Measurements from ENCODE around the gene PCDHB15. TPM values are rescaled to one million over a fixed set of nuclear protein-coding genes. Genes with fewer than 3 reads are reported as not detected.

Gene PCDHB15
- total RNA-seq, 4 donors from 2014 or later: 0.68 to 2.3 (median 1.6) TPM

DNA sequence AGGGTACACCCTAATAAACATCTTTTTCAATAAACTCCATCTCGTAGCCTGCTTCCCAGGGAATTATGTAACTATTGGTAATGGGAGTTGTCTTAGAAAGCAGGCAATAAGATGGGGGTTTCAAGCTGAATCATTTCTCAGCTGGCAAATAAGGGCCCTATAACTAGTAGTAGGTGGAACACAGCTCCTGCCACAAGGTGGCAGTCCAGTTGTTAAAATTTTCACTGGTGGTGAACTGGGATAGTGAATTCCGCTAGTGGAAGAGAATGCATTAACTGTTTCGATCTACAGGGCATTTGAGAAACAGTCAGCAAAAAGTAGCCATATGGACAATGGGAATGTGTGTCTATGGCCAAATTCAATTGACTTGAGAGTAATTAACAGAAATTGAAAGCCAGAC lies 27.7 kb downstream of the PCDHB15 start:
- H3K36me3 ChIP-seq: peaks cover 4% of the 10 kb centered on the region
- peaks cover 75% of the 10 kb centered on the region for H3K9me3 ChIP-seq
- H3K27ac ChIP-seq: no peak overlapping the region
- 51% methylated on average over 3 of the region's 3 CpGs for WGBS
- no peak overlapping the region for H3K4me3 ChIP-seq
- H3K27me3 ChIP-seq: no peaks in the 10 kb centered on the region
- no peak for DNase-seq (ENCODE audit: low spot score in 2 of 2)
- TF ChIP-seq POLR2A (IDR thresholded peaks at IDR 0.05): no peak
- no peak for TF ChIP-seq EP300 (IDR thresholded peaks at IDR 0.05)
- no peak for TF ChIP-seq POLR2AphosphoS5 (IDR thresholded peaks at IDR 0.05)
- TF ChIP-seq, protein P1, sequence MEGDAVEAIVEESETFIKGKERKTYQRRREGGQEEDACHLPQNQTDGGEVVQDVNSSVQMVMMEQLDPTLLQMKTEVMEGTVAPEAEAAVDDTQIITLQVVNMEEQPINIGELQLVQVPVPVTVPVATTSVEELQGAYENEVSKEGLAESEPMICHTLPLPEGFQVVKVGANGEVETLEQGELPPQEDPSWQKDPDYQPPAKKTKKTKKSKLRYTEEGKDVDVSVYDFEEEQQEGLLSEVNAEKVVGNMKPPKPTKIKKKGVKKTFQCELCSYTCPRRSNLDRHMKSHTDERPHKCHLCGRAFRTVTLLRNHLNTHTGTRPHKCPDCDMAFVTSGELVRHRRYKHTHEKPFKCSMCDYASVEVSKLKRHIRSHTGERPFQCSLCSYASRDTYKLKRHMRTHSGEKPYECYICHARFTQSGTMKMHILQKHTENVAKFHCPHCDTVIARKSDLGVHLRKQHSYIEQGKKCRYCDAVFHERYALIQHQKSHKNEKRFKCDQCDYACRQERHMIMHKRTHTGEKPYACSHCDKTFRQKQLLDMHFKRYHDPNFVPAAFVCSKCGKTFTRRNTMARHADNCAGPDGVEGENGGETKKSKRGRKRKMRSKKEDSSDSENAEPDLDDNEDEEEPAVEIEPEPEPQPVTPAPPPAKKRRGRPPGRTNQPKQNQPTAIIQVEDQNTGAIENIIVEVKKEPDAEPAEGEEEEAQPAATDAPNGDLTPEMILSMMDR (IDR thresholded peaks at IDR 0.05): no peak
- H3K4me1 ChIP-seq: no peaks in the 10 kb centered on the region

DNA sequence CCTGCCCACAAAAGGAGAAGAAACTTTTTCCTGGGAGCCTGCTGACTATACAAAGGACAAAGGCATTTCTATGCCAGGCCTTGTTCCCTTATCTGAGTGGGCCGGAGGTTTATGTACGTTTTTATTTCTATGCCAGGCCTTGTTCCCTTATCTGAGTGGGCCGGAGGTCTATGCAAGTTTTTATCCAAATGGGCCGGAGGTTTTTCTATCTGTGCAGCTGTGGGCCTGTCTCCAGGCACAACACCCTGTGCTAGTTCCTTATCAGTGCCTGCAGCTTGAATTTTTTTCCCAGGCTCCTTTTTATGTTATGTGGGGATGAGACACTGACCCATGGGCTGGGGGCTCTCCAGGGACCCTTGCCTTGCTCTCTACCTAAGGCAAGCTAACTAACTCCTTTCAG lies 53.2 kb downstream of the PCDHB15 start:
- 96% methylated on average over 4 of the region's 4 CpGs for WGBS
- Histone ChIP-seq H3K9me3 (peaks cover 84% of the 10 kb centered on the region), H3K4me3 (no peak overlapping the region)

More for the DNA sequence above, 53.2 kb downstream of the PCDHB15 start:
- no peak overlapping the region for H3K27ac ChIP-seq
- DNase-seq (ENCODE audit: low spot score in 2 of 2): no peak
- H3K27me3 ChIP-seq: no peaks in the 10 kb centered on the region
- no peaks in the 10 kb centered on the region for H3K4me1 ChIP-seq
- TF ChIP-seq, protein P1 (IDR thresholded peaks at IDR 0.05): no peak
- no peak for TF ChIP-seq POLR2AphosphoS5 (IDR thresholded peaks at IDR 0.05)
- TF ChIP-seq EP300 (IDR thresholded peaks at IDR 0.05): no peak
- TF ChIP-seq POLR2A (IDR thresholded peaks at IDR 0.05): no peak
- peaks cover 15% of the 10 kb centered on the region for H3K36me3 ChIP-seq

Other genes starting within 250 kb of the PCDHB15 start
- not detected for gene PCDHB1, start 194.0 kb upstream of the PCDHB15 start, total RNA-seq
- 1 to 10 TPM; 2.2 to 5.4 (median 4.2) TPM for gene PCDHB2, start 150.8 kb upstream of the PCDHB15 start, total RNA-seq
- 1 to 10 TPM; 1.1 to 2.5 (median 2.0) TPM for gene PCDHB3, start 144.9 kb upstream of the PCDHB15 start, total RNA-seq
- gene PCDHB4, start 123.6 kb upstream of the PCDHB15 start, total RNA-seq: 1 to 10 TPM; 1.8 to 5.6 (median 2.0) TPM
- gene PCDHB5, start 110.2 kb upstream of the PCDHB15 start, total RNA-seq: 1 to 10 TPM in 2 of 4 donors, under 1 TPM in 2; 0.72 to 6.2 (median 1.9) TPM
- 1 to 10 TPM in 2 of 4 donors, under 1 TPM in 1, not detected in 1; 0.76 to 2.2 (median 1.7) TPM for gene PCDHB6, start 95.3 kb upstream of the PCDHB15 start, total RNA-seq
- gene PCDHB7, start 72.8 kb upstream of the PCDHB15 start, total RNA-seq: 1 to 10 TPM in 1 of 4 donors, under 1 TPM in 3; 0.49 to 1.2 (median 0.78) TPM
- under 1 TPM in 3 of 4 donors, not detected in 1; 0.62 to 0.93 (median 0.68) TPM for gene PCDHB8, start 67.6 kb upstream of the PCDHB15 start, total RNA-seq
- gene PCDHB16, start 63.0 kb upstream of the PCDHB15 start, total RNA-seq: 1 to 10 TPM; 2.9 to 4.8 (median 3.2) TPM
- gene PCDHB9, start 58.2 kb upstream of the PCDHB15 start, total RNA-seq: 1 to 10 TPM; 1.1 to 3.2 (median 2.5) TPM
- 1 to 10 TPM in 3 of 4 donors, under 1 TPM in 1; 0.60 to 1.4 (median 1.2) TPM for gene PCDHB10, start 53.0 kb upstream of the PCDHB15 start, total RNA-seq
- 1 to 10 TPM in 3 of 4 donors, under 1 TPM in 1; 0.98 to 2.8 (median 1.2) TPM for gene PCDHB11, start 45.8 kb upstream of the PCDHB15 start, total RNA-seq
- gene PCDHB12, start 36.7 kb upstream of the PCDHB15 start, total RNA-seq: 1 to 10 TPM in 1 of 4 donors, under 1 TPM in 3; 0.83 to 2.2 (median 0.95) TPM
- gene PCDHB13, start 31.5 kb upstream of the PCDHB15 start, total RNA-seq: 1 to 10 TPM; 5.9 to 10.0 (median 6.2) TPM
- 1 to 10 TPM; 2.5 to 6.5 (median 6.0) TPM for gene PCDHB14, start 22.1 kb upstream of the PCDHB15 start, total RNA-seq
- 1 to 10 TPM in 2 of 4 donors, under 1 TPM in 2; 0.57 to 4.5 (median 0.99) TPM for gene SLC25A2, start 58.7 kb downstream of the PCDHB15 start, total RNA-seq
- gene TAF7, start 75.4 kb downstream of the PCDHB15 start, total RNA-seq: 10 to 100 TPM; 47.3 to 70.3 (median 62.7) TPM
- gene PCDHGA1, start 85.1 kb downstream of the PCDHB15 start, total RNA-seq: under 1 TPM; 0.26 to 0.38 (median 0.33) TPM
- gene PCDHGA2, start 93.4 kb downstream of the PCDHB15 start, total RNA-seq: 1 to 10 TPM; 2.0 to 3.4 (median 2.9) TPM
- 1 to 10 TPM; 1.3 to 2.3 (median 1.7) TPM for gene PCDHGA3, start 98.4 kb downstream of the PCDHB15 start, total RNA-seq
- 1 to 10 TPM; 1.2 to 4.3 (median 2.8) TPM for gene PCDHGB1, start 104.7 kb downstream of the PCDHB15 start, total RNA-seq
- gene PCDHGA4, start 109.6 kb downstream of the PCDHB15 start, total RNA-seq: 1 to 10 TPM; 2.0 to 5.6 (median 3.2) TPM
- gene PCDHGB2, start 114.6 kb downstream of the PCDHB15 start, total RNA-seq: 1 to 10 TPM; 2.6 to 6.5 (median 3.8) TPM
- gene PCDHGA5, start 118.8 kb downstream of the PCDHB15 start, total RNA-seq: 1 to 10 TPM; 1.5 to 4.0 (median 2.7) TPM
- gene PCDHGB3, start 124.8 kb downstream of the PCDHB15 start, total RNA-seq: 1 to 10 TPM; 4.3 to 9.7 (median 7.5) TPM
- 1 to 10 TPM; 3.3 to 7.3 (median 5.3) TPM for gene PCDHGA6, start 128.5 kb downstream of the PCDHB15 start, total RNA-seq
- gene PCDHGA7, start 137.3 kb downstream of the PCDHB15 start, total RNA-seq: 1 to 10 TPM; 2.7 to 5.6 (median 4.5) TPM
- gene PCDHGB4, start 142.3 kb downstream of the PCDHB15 start, total RNA-seq: 10 to 100 TPM in 1 of 4 donors, 1 to 10 TPM in 3; 4.1 to 10.3 (median 7.2) TPM
- 1 to 10 TPM; 1.1 to 5.1 (median 2.1) TPM for gene PCDHGA8, start 147.2 kb downstream of the PCDHB15 start, total RNA-seq
- 10 to 100 TPM; 13.3 to 27.4 (median 15.3) TPM for gene PCDHGB5, start 152.6 kb downstream of the PCDHB15 start, total RNA-seq
- 10 to 100 TPM in 1 of 4 donors, 1 to 10 TPM in 3; 4.9 to 20.8 (median 7.9) TPM for gene PCDHGA9, start 157.4 kb downstream of the PCDHB15 start, total RNA-seq
- gene PCDHGB6, start 162.6 kb downstream of the PCDHB15 start, total RNA-seq: 10 to 100 TPM in 1 of 4 donors, 1 to 10 TPM in 3; 4.5 to 13.8 (median 8.2) TPM
- 10 to 100 TPM in 2 of 4 donors, 1 to 10 TPM in 2; 7.0 to 23.6 (median 10.3) TPM for gene PCDHGA10, start 167.6 kb downstream of the PCDHB15 start, total RNA-seq
- 10 to 100 TPM in 2 of 4 donors, 1 to 10 TPM in 2; 9.2 to 18.3 (median 9.9) TPM for gene PCDHGB7, start 172.3 kb downstream of the PCDHB15 start, total RNA-seq
- 10 to 100 TPM in 1 of 4 donors, 1 to 10 TPM in 3; 3.4 to 14.3 (median 6.9) TPM for gene PCDHGA11, start 175.7 kb downstream of the PCDHB15 start, total RNA-seq
- 10 to 100 TPM in 1 of 4 donors, 1 to 10 TPM in 3; 2.9 to 13.4 (median 6.6) TPM for gene PCDHGA12, start 185.1 kb downstream of the PCDHB15 start, total RNA-seq
- gene PCDHGC3, start 230.6 kb downstream of the PCDHB15 start, total RNA-seq: 10 to 100 TPM; 30.0 to 73.4 (median 60.4) TPM
- gene PCDHGC4, start 239.6 kb downstream of the PCDHB15 start, total RNA-seq: 10 to 100 TPM in 3 of 4 donors, 1 to 10 TPM in 1; 2.7 to 30.6 (median 15.0) TPM
- gene PCDHGC5, start 243.7 kb downstream of the PCDHB15 start, total RNA-seq: 10 to 100 TPM in 1 of 4 donors, 1 to 10 TPM in 3; 1.6 to 10.5 (median 3.2) TPM

All from suprapubic skin (tissue), 4 donors.